AG09319 (cell line): Measurements from ENCODE around the gene LMF2.
A peak's percentile ranks its signal among the peaks of the same experiment; 100 is the strongest.
"Not testable (repeated sequence)": the region's sequence is repeated elsewhere in the genome, so short reads cannot be mapped to it uniquely, and the experiment has no call there.

Experiments
- DNase-seq: peaks from one replicate; pipeline ENCODE4 v3.0.0-alpha.2; 2010; ENCODE audit warnings: low read depth; ENCODE audit errors: extremely low read depth
- TF ChIP-seq, protein P1 (sequence below): IDR thresholded peaks from 2 replicates; pipeline ENCODE4 v1.5.1; 2011; ENCODE audit warnings: low read depth, mild to moderate bottlenecking, inconsistent platforms, low read length, moderate library complexity

Gene LMF2

DNA sequence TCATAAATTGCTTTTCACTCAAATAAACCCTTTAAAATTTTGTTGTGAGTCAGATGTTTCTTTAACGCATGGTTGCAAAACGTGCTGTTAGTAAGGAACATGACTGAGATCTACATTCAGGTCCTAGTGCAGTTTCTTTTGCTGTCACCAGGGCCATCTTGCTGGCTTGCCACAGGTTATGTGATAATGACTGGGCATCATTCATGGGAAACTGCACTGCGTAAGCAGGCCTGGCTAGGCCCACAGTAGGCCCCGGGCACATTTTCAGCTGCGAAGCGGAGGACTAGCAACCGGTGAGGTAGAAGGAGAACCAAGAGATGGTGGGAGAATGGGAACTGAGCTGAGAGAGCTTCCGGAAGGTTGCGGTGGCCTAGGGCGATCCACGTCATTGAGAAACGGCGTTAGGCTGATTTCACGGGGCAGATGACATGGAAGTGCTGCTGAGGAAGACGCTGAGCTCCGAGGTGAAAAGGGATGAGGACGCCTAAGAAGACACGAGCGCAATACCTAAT lies 35.0 kb upstream of the LMF2 start:
- no peak for DNase-seq
- TF ChIP-seq, protein P1, sequence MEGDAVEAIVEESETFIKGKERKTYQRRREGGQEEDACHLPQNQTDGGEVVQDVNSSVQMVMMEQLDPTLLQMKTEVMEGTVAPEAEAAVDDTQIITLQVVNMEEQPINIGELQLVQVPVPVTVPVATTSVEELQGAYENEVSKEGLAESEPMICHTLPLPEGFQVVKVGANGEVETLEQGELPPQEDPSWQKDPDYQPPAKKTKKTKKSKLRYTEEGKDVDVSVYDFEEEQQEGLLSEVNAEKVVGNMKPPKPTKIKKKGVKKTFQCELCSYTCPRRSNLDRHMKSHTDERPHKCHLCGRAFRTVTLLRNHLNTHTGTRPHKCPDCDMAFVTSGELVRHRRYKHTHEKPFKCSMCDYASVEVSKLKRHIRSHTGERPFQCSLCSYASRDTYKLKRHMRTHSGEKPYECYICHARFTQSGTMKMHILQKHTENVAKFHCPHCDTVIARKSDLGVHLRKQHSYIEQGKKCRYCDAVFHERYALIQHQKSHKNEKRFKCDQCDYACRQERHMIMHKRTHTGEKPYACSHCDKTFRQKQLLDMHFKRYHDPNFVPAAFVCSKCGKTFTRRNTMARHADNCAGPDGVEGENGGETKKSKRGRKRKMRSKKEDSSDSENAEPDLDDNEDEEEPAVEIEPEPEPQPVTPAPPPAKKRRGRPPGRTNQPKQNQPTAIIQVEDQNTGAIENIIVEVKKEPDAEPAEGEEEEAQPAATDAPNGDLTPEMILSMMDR: no peak

DNA sequence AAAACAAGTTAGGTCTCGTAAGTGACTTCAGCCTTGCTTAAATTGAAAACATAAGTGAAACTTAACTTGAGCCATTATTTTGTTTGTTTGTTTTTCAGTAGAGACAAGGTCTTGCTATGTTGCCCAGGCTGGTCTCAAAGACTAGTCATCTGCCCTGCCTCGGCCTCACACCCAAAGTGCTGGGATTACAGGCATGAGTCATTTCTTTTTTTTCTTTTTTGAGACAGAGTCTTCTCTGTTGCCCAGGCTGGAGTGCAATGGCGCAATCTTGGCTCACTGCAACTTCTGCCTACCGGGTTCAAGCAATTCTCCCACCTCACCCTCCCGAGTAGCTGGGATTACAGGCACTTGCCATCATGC lies 34.1 kb upstream of the LMF2 start:
- peak; percentile 94 for DNase-seq

DNA sequence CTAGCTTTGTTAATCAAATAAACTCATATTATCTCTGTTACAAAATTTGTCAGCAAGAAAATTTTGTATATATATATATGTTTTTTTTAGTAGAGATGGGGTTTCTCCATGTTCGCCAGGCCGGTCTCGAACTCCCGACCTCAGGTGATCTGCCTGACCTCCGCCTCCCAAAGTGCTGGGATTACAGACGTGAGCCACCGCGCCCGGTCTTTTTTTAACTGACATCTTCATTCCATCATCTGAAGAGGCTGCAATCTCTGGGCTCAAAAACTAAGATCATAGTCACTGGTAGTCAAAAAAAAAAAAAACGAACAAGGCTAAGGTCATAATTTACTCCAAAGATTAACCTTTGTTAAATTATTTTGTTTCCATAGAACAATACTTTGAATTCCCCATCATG lies 32.9 kb upstream of the LMF2 start:
- DNase-seq: no peak
- TF ChIP-seq, protein P1: no peak

DNA sequence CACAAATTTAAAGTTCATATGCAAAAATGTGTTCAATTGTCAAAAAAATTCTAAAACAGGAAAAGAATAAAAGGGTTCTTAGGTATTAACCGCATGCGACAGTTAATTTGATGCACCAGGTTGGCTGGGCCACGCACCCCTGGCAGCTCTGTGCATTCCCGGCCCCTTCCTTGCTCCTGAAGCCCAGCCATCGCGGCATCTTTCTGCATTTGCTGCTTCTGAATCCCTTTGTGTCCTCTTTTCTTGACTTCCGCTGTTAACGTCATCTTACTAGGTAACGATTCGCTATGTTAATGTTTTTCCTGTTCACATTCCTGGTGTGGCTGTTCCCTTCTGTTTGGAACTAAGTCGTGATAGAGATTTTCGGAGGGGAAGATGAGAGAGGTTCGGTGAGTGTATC lies 30.3 kb upstream of the LMF2 start:
- no peak for DNase-seq
- TF ChIP-seq, protein P1: no peak

DNA sequence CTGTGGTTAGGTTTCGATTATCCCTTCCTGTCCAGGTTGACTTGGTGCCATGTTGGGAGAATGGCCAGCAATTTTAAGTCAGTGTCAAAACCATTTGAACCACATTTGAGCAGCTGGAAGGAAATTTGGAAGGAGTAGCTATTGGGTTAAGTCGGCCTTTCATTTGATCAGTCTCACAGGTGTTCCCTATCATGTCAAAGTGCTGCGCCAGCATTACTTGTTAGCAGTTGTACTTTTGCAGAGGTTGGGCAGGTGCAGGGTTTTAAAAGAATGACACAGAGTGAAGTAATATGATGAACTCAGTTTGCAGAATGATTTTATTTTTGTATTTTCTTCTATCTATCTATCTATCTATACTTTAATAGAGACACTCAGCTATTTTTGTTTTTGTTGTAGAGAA lies 28.7 kb upstream of the LMF2 start:
- TF ChIP-seq, protein P1: no peak

GRCh38 chr22:50535113-50535512 lies 27.6 kb upstream of the LMF2 start:
- DNase-seq: no peak
- TF ChIP-seq, protein P1: no peak

More for the DNA sequence above, 28.7 kb upstream of the LMF2 start:
- DNase-seq: no peak

GRCh38 chr22:50533856-50534711 lies 26.6 kb upstream of the LMF2 start:
- DNase-seq: not testable (repeated sequence)

DNA sequence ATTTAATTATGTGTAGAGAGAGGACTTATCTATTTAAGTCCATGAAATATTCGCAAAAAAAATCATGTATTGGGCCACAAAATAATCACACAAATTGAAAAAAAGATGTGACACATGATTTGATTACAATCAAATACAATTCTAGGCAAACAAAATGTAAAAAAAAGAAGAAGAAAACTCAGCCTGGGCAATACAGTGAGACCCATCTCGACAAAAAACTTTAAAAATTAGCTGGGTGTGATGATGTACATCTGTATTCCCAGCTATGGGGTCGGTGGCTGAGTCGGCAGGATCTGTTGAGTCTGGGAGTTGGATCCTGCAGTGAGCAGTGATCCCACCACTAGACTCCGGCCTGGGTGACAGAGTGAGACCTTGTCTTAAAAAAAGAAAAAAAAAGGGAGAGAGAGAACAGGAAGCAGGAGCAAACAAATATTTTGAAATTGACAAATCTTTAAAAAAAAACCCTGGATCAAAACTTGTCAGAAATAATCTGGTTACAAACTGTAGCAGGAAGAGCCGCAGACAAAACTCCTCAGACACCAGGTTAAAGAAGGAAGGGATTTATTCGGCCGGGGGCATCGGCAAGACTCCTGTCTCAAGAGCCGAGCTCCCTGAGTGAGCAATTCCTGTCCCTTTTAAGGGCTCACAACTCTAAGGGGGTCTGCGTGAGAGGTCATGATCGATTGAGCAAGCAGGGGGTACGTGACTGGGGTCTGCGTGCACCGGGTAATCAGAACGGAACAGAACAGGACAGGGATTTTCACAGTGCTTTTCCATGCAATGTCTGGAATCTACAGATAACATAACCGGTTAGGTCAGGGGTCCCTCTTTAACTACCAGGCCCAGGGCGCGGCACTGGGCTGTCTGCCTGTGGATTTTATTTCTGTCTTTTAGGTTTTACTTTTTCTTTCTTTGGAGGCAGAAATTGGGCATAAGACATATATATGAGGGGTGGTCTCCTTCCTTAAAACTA lies 25.6 kb upstream of the LMF2 start:
- TF ChIP-seq, protein P1: no peak

More for the DNA sequence above, 25.6 kb upstream of the LMF2 start:
- DNase-seq: no peak
